WERI-Rb-1 (cell line): ENCODE measurements around the gene BACH2.

ENCODE experiments used
- DNase-seq: peaks from one replicate; pipeline ENCODE4 v3.0.0-alpha.2; 2020
- H3K27ac ChIP-seq: fragments of 250-450 bp; sonication (Bioruptor Pico); 2 replicates; pipeline ENCODE4 v1.5.1; 2020; ENCODE audit warnings: mild to moderate bottlenecking, moderate library complexity
- H3K27me3 ChIP-seq: fragments of 250-450 bp; sonication (Bioruptor Pico); 2 replicates; pipeline ENCODE4 v1.5.1; 2021; ENCODE audit warnings: mild to moderate bottlenecking, low read depth, moderate library complexity; ENCODE audit not compliant: insufficient read depth, severe bottlenecking
- H3K36me3 ChIP-seq: fragments of 250-450 bp; sonication (Bioruptor Pico); 2 replicates; pipeline ENCODE4 v1.5.1; 2020; ENCODE audit warnings: mild to moderate bottlenecking, moderate library complexity
- H3K4me3 ChIP-seq: 2 replicates; pipeline ENCODE4 v1.5.1; 2011; ENCODE audit warnings: low read depth, mild to moderate bottlenecking, control low read depth, low read length
- H3K9me3 ChIP-seq: fragments of 250-450 bp; sonication (Bioruptor Pico); 2 replicates; pipeline ENCODE4 v1.5.1; 2021; ENCODE audit warnings: mild to moderate bottlenecking, moderate library complexity; ENCODE audit not compliant: severe bottlenecking
- CTCF ChIP-seq: IDR thresholded peaks from 2 replicates; pipeline ENCODE4 v1.5.1; 2011; ENCODE audit warnings: low read depth, mild to moderate bottlenecking, control low read depth, inconsistent platforms, low read length

BACH2 gene

GRCh38 chr6:90187437-90188121, 109.1 kb downstream of the BACH2 start:
- no peak overlapping the region for H3K27ac ChIP-seq
- no peak for DNase-seq
- no peaks in the 10 kb centered on the region for H3K27me3 ChIP-seq
- no peak for TF ChIP-seq CTCF
- no peaks in the 10 kb centered on the region for H3K36me3 ChIP-seq
- H3K4me3 ChIP-seq = no peak overlapping the region
- H3K9me3 ChIP-seq = no peaks in the 10 kb centered on the region

- Histone ChIP-seq H3K4me3 (no peak overlapping the region), H3K36me3 (no peaks in the 10 kb centered on the region), H3K27ac (no peak overlapping the region), H3K9me3 (no peaks in the 10 kb centered on the region), H3K27me3 (no peaks in the 10 kb centered on the region)
- TF ChIP-seq CTCF = no peak
- DNase-seq = no peak
Observed at GRCh38 chr6:90186637-90187371, 109.8 kb downstream of the BACH2 start.

- Histone ChIP-seq H3K27me3 (no peaks in the 10 kb centered on the region), H3K27ac (no peak overlapping the region), H3K9me3 (no peaks in the 10 kb centered on the region), H3K4me3 (no peak overlapping the region), H3K36me3 (no peaks in the 10 kb centered on the region)
- no peak for DNase-seq
- no peak for TF ChIP-seq CTCF
Observed at GRCh38 chr6:90186026-90186425, 110.6 kb downstream of the BACH2 start.

- no peaks in the 10 kb centered on the region for H3K36me3 ChIP-seq
- no peak for DNase-seq
- no peak overlapping the region for H3K27ac ChIP-seq
- no peak for TF ChIP-seq CTCF
- no peaks in the 10 kb centered on the region for H3K27me3 ChIP-seq
- no peak overlapping the region for H3K4me3 ChIP-seq
- H3K9me3 ChIP-seq = no peaks in the 10 kb centered on the region
Observed at GRCh38 chr6:90184334-90185298, 112.0 kb downstream of the BACH2 start.

- Histone ChIP-seq H3K4me3 (no peak overlapping the region), H3K27ac (no peak overlapping the region), H3K36me3 (no peaks in the 10 kb centered on the region), H3K9me3 (no peaks in the 10 kb centered on the region), H3K27me3 (no peaks in the 10 kb centered on the region)
- no peak for DNase-seq
- TF ChIP-seq CTCF = no peak
Observed at GRCh38 chr6:90183587-90184333, 112.9 kb downstream of the BACH2 start.
